GM20431 (cell line): Measurements from ENCODE around the gene SCG3.

Source experiments
- in situ Hi-C: fragments of 300-500 bp; cut with MseI, MboI; formaldehyde crosslinking; loops from one replicate; pipeline ENCODE4 v1.15.0; 2020; ENCODE audit warnings: low sequenced_read_pairs; ENCODE audit not compliant: unreplicated experiment

The SCG3 gene

GRCh38 chr15:51752888-51753287 is 71.6 kb downstream of the SCG3 start:
- in situ Hi-C loops = no loop called here

DNA sequence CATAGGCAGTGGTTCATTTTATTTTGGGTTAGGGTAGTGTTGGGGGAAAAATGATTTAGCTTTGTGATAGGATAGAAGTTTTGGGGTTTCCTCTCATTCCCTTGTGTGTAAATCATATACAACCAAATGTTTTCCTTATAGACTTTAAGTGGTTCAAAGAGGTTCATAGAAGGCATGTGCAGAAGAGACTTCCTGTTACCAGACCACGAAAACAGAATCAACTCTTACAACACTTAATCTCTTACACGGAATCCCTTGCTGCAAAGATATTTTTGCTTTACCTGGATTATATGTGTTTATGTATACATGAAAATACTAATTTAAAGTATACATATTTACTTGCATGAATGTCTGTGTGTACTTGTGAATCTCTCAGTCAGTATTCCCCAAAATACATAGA is 73.0 kb downstream of the SCG3 start:
- in situ Hi-C loops = no loop called here

- in situ Hi-C loops = no loop called here
Observed at GRCh38 chr15:51755790-51756189, 74.5 kb downstream of the SCG3 start.

GRCh38 chr15:51756482-51756881 is 75.2 kb downstream of the SCG3 start:
- in situ Hi-C loops = no loop called here

- in situ Hi-C loops = no loop called here
Observed at GRCh38 chr15:51757450-51757849, 76.1 kb downstream of the SCG3 start.

GRCh38 chr15:51758645-51759044 is 77.3 kb downstream of the SCG3 start:
- in situ Hi-C loops = no loop called here

DNA sequence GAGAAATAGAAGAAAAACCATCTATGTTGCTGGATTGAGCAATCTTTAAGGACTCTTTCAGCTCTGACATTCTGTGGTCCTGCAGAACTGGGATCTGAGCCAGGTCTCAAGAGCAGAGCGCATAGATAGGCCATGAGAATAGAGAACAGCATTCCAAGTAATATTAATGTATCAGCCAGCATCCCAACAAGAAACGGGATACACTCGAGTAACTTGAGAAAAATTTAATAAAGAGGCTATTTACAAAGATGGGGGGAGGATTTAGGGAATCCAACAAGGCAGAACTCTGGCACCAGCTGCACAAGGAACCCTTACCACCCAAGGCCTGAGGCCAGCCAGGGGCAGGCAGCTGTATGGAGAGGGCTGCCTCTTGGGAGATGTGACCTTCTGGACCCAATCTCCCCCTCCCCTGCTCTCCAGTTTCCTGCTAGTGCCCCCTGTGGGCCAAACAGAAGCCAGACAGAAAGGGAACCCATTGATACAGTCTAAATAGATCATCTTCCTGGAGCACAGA is 78.3 kb downstream of the SCG3 start:
- in situ Hi-C loops = no loop called here

DNA sequence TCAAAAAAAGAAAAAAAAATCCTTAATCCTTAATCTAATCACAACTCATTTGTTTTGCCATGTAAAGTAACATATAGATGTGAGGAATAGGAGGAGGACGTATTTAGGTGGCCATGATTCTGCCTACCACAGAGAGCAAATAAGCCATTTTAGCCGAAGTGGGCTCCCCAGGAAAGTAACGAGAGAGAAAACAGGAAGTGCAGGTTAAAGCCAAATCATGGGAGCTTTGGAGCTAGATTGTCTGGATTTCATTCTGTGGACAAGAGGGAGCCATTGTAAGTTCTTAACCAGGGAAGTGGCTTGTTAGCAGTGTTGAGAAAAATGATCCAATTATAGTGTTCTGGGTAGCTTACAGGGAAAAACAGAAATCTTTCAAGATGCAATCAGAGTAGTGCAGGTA is 79.5 kb downstream of the SCG3 start:
- in situ Hi-C loops = no loop called here

DNA sequence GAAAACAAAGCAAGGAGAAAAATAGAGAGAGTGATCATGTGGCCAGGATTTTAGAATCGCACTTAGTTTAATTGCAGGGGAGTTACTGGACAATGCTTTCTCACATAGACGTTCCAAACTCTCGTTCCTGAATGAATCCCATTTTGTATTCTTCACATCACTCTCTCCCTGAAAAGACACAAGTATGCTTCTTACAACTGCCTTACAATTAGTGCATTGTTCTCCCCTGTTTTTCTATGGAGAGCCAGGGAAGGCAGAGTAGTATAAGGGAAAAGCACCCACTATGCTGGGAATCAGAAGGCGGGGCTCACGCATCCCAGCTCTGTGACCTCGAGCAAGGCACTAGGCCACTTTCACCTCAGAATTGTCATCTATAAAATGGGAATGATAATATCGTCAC is 84.4 kb downstream of the SCG3 start:
- in situ Hi-C loops = no loop called here

DNA sequence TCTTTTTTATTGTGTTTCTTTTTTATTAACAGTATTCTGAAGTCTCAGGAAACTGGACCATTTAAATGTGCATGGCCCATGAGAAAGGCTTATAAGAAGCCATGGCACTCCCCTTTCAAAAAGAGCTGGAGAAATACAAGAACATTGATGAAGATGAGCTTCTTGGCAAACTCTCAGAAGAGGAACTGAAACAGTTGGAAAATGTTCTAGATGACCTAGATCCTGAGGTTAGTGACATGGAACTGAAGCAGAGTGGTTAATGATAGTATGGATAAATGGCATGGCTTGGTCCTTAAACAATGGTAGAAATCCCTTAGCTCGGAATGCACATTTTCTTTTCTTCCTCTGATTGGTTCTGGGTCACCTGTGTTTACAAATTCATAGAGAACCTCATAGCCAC is 85.0 kb downstream of the SCG3 start:
- in situ Hi-C loops = no loop called here

DNA sequence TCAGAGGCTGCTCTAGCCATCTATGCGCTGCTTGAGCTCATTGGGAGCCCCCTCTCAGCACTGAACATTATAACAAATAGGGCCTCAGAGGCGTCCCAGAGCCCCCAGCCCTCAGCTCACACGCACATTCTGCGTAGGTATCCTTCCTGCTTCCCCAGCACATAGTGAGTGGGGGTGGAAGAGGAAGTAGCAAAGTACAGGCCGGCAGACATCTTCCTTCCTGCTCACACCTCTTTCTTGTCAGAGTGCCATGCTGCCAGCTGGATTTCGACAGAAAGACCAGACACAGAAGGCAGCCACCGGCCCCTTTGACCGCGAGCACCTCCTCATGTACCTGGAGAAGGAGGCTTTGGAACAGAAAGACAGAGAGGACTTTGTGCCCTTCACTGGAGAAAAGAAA is 86.7 kb downstream of the SCG3 start:
- in situ Hi-C loops = no loop called here
